ENCODE measurements around the gene GPR137B.

GPR137B gene

DNA sequence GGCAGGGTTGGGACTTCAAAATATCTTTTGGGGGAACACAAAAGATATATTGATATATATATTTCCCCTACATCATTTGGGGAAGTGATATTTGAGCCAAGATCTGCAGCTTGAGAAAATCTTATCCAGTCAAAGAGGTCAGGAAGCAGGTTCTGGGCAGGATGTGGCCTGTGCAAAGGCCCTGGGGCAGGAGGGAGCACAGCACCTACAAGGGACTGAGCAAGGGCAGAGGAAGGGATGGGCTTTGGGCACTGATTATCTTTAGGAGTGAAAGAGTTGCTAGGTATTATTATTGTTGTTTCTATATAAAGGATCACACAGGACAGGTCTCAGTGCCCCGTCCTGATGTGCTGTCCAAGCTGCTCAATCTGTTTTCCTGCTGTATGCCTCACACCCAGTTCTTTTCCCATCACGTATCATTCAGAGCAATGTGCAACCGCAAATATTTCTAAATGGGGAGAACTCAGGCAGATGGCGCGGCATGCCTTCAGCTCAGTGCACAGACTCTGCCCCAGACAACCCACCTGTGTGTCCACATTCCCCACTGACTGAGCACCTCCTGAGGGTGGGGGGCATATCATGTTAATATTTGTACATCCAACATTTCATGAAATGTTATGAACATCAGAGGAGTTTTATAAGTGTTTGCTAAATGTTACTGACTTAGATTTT is 28.1 kb upstream of the GPR137B start:
- no peak for DNase-seq (ENCODE audit: low read depth in 3 of 3, low spot score in 1 of 3)

DNA sequence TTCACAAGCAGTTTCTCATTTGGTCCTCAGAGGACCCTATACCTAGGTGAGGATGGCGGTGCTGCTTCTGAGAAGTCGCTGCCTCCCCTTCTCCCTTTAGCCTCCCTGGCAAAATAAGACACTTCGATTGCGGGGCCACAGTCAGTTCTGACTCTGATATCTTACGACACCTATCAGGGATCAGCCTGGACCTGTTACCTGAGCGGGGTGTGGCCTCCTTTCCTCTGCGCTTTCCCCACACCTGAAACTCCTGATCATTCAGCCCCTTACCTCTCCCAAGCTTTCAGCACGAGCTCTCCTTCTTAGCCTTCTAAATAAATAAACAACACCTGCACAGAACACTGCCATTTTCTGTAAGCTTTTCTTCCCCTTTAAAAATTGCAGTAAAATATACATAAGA is 24.6 kb upstream of the GPR137B start:
- no peak for DNase-seq (ENCODE audit: low read depth in 3 of 3, low spot score in 1 of 3)

- no peak for DNase-seq (ENCODE audit: low read depth in 3 of 3, low spot score in 1 of 3)
Observed at GRCh38 chr1:236119943-236120484, 22.3 kb upstream of the GPR137B start.

- no peak for DNase-seq (ENCODE audit: low read depth in 3 of 3, low spot score in 1 of 3)
Observed at GRCh38 chr1:236120721-236121153, 21.6 kb upstream of the GPR137B start.

- DNase-seq (ENCODE audit: low read depth in 3 of 3, low spot score in 1 of 3) = no peak
Observed at GRCh38 chr1:236122176-236122575, 20.2 kb upstream of the GPR137B start.

GRCh38 chr1:236123563-236123962 is 18.8 kb upstream of the GPR137B start:
- DNase-seq (ENCODE audit: low read depth in 3 of 3, low spot score in 1 of 3) = no peak

DNA sequence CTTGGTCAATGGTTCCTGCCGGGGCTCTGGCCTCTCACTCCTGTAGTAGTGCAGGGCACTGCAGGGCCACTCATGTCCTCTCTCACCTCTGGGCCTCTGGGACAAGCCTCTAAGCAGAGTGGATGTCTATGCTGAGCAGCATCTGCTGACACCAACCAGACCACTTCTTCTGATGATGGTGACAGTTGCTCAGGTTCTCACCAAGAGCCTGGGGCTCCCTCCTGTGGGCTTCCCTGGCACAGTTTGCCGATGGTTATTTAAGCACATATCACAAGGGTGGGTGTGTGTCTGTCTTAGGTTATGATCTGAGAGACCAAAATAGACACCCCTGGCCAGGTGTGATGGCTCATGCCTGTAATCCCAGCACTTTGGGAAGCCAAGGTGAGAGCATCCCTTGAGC is 17.4 kb upstream of the GPR137B start:
- DNase-seq (ENCODE audit: low read depth in 3 of 3, low spot score in 1 of 3) = no peak

DNA sequence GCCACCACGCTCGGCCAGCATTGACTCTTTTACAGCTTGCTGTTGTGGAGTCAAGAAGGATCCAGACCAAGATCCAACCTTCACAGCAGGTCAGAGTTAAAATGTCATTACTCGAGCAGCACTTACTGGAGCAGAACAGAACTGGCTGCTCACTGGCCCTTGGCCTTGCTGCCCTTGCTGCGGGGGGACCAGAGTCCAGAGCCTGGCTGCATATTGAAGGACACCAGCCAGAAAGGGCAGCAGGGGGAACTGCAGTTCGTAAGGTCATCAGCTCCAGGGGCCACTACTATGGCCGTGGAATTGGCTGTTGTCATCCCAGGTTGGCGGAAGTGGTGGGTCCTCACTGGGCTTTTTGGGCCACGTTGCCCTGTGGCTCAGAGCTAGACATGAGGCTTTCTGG is 15.3 kb upstream of the GPR137B start:
- DNase-seq (ENCODE audit: low read depth in 3 of 3, low spot score in 1 of 3) = no peak

- DNase-seq (ENCODE audit: low read depth in 3 of 3, low spot score in 1 of 3) = no peak
Observed at GRCh38 chr1:236128646-236129178, 13.6 kb upstream of the GPR137B start.

DNA sequence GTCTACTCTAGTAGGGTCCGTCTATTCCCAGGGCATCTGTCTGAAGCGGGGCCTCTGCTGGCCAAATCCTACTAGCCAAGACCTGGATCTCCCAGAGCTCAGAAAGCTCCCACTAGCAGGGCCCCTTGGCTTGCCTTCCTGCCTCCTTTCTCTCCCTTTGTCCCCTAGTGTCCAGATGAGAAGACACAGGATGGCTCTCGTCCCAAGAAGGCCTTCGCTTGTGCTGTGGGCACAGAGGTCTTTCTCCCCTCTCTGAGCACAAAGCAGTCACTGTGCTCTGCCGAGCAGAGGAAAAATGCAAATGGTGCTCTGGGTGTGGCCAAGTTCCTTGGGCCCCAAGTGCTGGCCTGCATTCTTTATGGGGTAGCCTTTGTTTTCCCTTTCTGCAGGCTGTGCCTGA is 13.0 kb upstream of the GPR137B start:
- no peak for DNase-seq (ENCODE audit: low read depth in 3 of 3, low spot score in 1 of 3)

DNA sequence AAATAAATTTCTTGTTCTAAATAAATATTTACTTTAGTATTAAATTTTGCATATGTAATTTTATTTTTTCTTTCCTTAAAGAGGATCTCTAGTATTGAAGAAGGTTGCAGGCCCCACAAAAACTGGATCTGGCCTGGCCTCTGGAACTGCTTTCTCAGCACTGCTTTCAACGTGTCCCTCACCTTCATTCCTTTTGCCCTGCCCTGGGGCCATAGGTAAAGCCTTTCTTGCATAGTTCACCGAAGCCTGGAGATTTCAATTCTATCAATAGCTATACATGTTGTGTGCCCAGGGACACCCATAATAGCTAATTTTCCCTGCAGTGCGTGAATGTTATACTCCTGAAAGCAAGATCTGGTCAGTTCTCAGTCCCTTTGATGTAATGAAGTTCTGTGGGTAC is 12.0 kb upstream of the GPR137B start:
- DNase-seq (ENCODE audit: low read depth in 3 of 3, low spot score in 1 of 3) = no peak

DNA sequence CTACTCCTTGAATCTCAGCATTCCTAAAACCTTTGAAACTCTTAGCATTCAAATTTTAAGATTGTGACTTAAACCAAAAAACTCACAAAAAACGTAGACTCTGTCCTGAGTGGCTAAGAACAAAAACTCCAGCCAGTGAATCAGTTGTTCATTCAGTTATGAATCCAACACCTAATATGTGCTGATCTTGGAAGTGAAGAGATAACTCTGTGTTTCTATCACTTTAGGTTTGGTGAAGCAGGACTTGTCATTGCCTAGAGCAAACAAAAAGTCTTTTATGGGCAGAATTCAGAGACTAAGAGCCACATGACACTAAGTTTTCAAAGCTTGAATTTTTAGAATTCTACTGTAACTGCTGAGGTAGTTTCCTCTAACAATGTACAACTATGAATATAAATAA is 10.4 kb upstream of the GPR137B start:
- no peak for DNase-seq (ENCODE audit: low read depth in 3 of 3, low spot score in 1 of 3)

DNA sequence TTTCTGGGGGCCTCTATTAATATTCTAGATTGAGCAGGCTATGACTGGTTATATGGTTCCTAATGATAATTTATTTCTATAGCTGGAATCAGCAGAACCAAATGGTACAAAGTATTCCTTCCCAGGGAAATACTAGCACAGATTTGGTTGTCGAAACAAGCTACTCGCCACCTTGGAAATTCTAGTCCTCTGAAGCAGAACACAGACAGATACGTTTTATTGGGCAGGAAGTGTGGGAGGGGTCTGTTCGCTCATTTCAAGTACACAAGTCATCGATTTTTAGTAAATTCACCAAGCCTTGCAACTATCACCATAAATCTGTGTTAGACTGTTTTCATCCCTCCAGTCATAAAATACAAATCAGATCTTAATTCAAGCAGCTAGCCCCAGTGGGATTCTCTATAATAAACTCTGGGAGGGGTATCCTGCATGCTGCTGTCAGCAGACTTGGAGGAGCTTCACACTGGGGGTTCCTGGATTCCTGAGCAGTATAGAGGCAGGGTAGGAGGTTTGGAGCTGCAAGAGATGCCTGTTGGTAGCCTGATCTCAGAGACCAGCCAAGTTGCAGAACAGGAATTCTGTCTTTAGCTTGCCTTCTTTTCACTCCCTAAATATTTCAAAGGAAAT is 9.8 kb upstream of the GPR137B start:
- DNase-seq (ENCODE audit: low read depth in 3 of 3, low spot score in 1 of 3) = no peak

GRCh38 chr1:236133339-236133738 is 9.0 kb upstream of the GPR137B start:
- DNase-seq (ENCODE audit: low read depth in 3 of 3, low spot score in 1 of 3) = no peak

DNA sequence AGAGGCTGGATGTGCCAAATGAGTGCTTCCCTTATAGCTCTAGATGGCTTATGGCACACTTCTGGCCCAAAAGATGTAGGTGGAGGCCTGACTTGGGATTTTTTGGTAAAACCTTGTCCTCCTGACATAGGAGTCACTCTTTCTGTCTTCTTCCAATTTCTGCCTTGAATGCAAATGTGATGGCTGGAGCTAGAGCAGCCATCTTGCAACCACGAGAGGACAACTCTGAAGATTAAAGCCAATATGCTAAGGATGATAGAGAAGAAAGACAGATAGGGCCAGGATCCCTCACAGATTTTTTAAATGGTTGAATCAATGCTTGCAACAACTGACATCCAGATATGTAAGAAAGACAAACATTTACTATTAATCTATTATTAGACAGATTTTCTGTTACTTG is 8.5 kb upstream of the GPR137B start:
- DNase-seq (ENCODE audit: low read depth in 3 of 3, low spot score in 1 of 3) = no peak

DNA sequence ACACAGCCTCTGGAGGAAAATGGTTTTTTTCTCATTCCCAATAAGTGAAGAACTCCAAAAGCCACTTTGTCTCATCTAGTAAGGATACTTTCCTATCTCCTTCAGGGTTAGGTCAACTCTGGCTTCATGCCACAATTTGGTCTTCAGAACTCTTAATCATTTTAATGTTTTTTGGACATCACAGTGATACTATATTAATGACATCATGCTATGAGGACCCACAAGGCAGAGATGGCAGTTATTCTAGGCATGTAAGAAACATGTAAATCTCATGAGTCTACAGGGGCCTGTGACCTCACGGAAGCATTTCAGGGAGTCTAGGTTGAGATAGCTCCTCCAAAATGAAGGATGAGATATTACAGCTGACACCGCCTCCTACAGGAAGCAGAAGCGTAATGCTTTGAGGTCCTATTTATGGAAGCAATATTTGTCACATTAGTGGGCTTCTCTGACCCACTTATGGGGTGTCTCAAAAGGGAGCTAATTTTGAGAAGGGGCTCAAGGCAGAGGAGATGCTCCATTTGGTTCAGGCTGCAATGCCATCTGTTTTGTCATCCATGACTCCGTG is 5.0 kb upstream of the GPR137B start:
- DNase-seq (ENCODE audit: low read depth in 3 of 3, low spot score in 1 of 3) = no peak

- no peak for DNase-seq (ENCODE audit: low read depth in 3 of 3, low spot score in 1 of 3)
Observed at GRCh38 chr1:236139495-236139894, 2.8 kb upstream of the GPR137B start.

DNA sequence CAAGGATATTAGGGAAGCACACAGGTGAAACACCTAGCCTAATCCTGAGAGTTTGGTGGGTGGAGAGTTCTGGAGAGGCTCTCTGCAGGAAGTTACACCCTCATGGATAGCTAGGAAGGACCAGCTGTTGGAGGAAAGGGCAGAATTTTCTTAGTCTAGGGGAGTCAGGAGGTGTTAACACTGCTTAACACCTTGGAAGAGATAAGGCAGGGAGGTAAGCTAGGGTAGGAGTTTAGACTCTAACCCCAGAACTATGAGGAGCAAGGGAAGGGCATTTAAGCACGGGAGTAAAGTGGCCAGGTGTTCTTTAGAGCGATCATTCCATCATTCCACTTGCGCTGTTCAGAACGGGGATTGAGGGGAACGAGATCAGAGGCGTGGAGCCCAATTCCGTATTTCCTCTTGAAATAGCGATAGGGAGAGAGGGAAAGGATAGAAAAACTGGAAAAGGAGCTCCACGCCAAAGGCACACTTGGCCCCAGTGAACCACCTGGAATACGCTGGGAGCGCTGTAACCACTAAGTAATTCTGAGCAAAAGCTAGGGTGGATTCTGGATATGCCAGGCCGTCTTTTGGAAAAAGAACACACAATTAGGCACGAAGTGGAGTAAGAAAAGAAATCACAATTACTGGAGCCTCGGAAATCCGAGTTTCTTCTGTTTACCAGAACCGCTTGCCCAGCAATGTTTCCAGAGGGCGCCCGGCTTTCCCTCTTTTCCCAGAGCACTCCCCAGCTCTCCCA is 1.5 kb upstream of the GPR137B start:
- DNase-seq (ENCODE audit: low read depth in 3 of 3, low spot score in 1 of 3) = no peak

DNA sequence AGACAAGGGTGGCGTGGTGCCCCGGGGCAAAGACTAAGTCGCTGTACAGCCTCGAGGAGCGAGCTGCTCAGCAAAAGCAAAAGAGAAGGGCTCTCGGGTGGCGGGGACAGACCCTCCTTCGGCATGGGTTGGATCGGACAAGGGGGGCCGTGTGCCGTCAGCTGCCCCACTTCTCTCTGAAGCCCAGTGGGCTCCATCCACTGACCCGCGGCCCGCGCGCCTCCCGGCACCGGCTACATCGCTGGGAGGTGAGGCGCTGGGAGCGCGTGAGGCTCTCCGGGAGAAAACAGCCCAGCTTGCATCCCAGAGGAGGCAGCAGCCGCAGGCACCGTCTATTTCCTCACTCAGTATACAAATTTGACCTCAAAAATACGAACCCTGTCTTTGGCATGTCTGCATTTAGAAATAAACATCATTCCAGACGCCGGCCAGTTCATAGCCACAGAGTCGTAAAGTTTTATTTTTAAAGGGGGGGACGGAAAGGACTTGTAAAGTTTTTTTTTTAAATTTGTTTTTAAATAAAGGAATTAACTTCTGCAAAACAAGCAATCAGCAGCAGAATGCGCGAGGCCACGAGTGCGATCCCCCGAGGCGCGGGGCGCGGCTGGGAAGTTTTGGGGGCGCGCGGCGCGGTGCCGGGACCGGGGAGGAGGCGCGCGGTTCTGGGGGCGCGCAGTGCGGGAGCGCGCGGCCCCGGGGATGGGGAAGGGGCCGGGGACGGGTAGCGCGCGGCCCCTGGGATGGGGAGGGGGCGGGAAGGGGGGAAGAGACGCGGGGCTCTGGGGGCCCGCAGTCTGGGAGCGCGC is 689 bp upstream of the GPR137B start:
- peak in 1 of 3 donors; percentile 6 for DNase-seq (ENCODE audit: low read depth in 3 of 3, low spot score in 1 of 3)

DNA sequence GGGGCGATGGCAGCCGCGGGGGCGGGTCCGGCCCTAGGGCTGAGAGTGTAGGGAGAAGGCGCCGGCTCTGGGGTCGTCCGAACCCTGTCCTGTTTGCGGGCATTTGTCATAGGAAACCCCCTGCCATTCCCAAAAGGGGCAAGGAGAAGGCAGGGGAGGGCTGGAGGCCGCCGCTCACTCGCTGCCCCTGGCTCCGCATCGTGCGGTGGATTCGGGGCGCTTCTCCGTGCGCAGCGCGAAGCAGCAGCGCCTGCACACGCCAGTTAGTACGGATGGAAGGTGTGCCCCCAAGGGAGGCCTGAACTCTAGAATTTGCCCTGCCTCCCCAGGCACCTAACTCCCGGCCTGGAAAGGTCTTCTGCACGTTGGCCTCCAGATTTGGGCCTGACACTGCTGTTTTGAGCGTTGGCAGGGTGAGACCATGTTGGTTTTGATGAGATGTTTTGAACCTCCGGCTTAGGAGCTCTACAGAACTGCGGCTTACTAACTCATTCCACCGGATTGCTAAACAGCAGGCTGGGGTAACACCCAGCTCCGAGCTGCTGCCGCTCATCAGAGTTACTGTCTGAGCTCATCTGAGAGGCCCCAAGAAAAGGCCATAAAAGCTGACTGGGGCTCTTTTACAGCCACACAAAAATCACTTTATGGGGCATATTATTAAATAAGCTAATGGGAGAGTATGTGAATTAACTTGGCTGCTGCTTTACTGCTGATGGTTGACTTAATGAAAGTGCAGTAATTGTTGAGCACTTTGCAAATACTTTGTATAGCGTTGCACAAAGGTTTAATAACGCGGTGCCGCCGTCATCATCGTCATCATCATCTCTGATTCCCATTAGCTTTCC is 987 bp downstream of the GPR137B start:
- DNase-seq (ENCODE audit: low read depth in 3 of 3, low spot score in 1 of 3) = peak in 1 of 3 donors; percentile 6

Data from stimulated activated CD4-positive, alpha-beta T cell treated with anti-CD3 and anti-CD28 coated beads, TNF-alpha, amount 100 ng/mL, for 1 hour (primary cell).